GM11168 (cell line): ENCODE data around the gene ZNF609.
"Not testable (repeated sequence)": the region's sequence is repeated elsewhere in the genome, so short reads cannot be mapped to it uniquely, and the experiment has no call there.

Experiments
- in situ Hi-C: fragments of 300-500 bp; cut with MboI; formaldehyde crosslinking; loops from one replicate; pipeline ENCODE4 v1.12.0; 2022; ENCODE audit warnings: low sequenced_read_pairs; ENCODE audit not compliant: unreplicated experiment

Gene ZNF609

GRCh38 chr15:64637412-64637811, 177.0 kb downstream of the ZNF609 start:
- in situ Hi-C loops = no loop called here

- in situ Hi-C loops = not testable (repeated sequence)
Measured at GRCh38 chr15:64639744-64640143, 179.4 kb downstream of the ZNF609 start.

- in situ Hi-C loops = no loop called here
Measured at GRCh38 chr15:64640146-64640871, 179.9 kb downstream of the ZNF609 start.

- in situ Hi-C loops = no loop called here
Measured at GRCh38 chr15:64642875-64643274, 182.5 kb downstream of the ZNF609 start.

GRCh38 chr15:64643685-64644084, 183.3 kb downstream of the ZNF609 start:
- in situ Hi-C loops = no loop called here

- in situ Hi-C loops = not testable (repeated sequence)
Measured at GRCh38 chr15:64644811-64645210, 184.4 kb downstream of the ZNF609 start.

- in situ Hi-C loops = no loop called here
Measured at GRCh38 chr15:64645995-64646394, 185.6 kb downstream of the ZNF609 start.

- in situ Hi-C loops = no loop called here
Measured at GRCh38 chr15:64647367-64647766, 187.0 kb downstream of the ZNF609 start.

- in situ Hi-C loops = no loop called here
Measured at GRCh38 chr15:64650552-64650951, 190.2 kb downstream of the ZNF609 start.

- in situ Hi-C loops = no loop called here
Measured at GRCh38 chr15:64651601-64652191, 191.3 kb downstream of the ZNF609 start.

GRCh38 chr15:64653757-64654156, 193.4 kb downstream of the ZNF609 start:
- in situ Hi-C loops = no loop called here

GRCh38 chr15:64656508-64656907, 196.1 kb downstream of the ZNF609 start:
- in situ Hi-C loops = no loop called here

- in situ Hi-C loops = no loop called here
Measured at GRCh38 chr15:64665179-64665578, 204.8 kb downstream of the ZNF609 start.

- in situ Hi-C loops = no loop called here
Measured at GRCh38 chr15:64667736-64668161, 207.4 kb downstream of the ZNF609 start.

GRCh38 chr15:64673866-64674265, 213.5 kb downstream of the ZNF609 start:
- in situ Hi-C loops = no loop called here

- in situ Hi-C loops = no loop called here
Measured at GRCh38 chr15:64678126-64678819, 217.9 kb downstream of the ZNF609 start.

- in situ Hi-C loops = no loop called here
Measured at GRCh38 chr15:64680097-64680496, 219.7 kb downstream of the ZNF609 start.

- in situ Hi-C loops = no loop called here
Measured at GRCh38 chr15:64681424-64682024, 221.1 kb downstream of the ZNF609 start.

GRCh38 chr15:64682255-64682654, 221.9 kb downstream of the ZNF609 start:
- in situ Hi-C loops = no loop called here

GRCh38 chr15:64683378-64683777, 223.0 kb downstream of the ZNF609 start:
- in situ Hi-C loops = no loop called here
